Osteocyte (in vitro differentiated cells): ENCODE results near the gene GFY. TPM values are rescaled to one million over a fixed set of nuclear protein-coding genes. Genes with fewer than 3 reads are reported as not detected.
"Not testable (repeated sequence)": the region's sequence is repeated elsewhere in the genome, so short reads cannot be mapped to it uniquely, and the experiment has no call there.

Experiments used
- DNase-seq: peaks from one replicate; pipeline ENCODE4 v3.0.0; 2021; ENCODE audit warnings: mixed read lengths; ENCODE audit not compliant: unreplicated experiment; ENCODE audit errors: extremely low spot score
- H3K27ac Mint-ChIP-seq: one replicate; pipeline ENCODE4 v1.8.0; 2021; ENCODE audit warnings: mild to moderate bottlenecking, mixed read lengths; ENCODE audit not compliant: unreplicated experiment
- H3K27me3 Mint-ChIP-seq: one replicate; pipeline ENCODE4 v1.8.0; 2021; ENCODE audit warnings: mixed read lengths; ENCODE audit not compliant: unreplicated experiment
- H3K36me3 Mint-ChIP-seq: one replicate; pipeline ENCODE4 v1.8.0; 2021; ENCODE audit warnings: mixed read lengths; ENCODE audit not compliant: unreplicated experiment
- H3K4me1 Mint-ChIP-seq: one replicate; pipeline ENCODE4 v1.8.0; 2021; ENCODE audit warnings: mixed read lengths; ENCODE audit not compliant: unreplicated experiment
- H3K4me3 Mint-ChIP-seq: one replicate; pipeline ENCODE4 v1.8.0; 2021; ENCODE audit warnings: mild to moderate bottlenecking, moderate library complexity, mixed read lengths; ENCODE audit not compliant: unreplicated experiment
- H3K9me3 Mint-ChIP-seq: one replicate; pipeline ENCODE4 v1.8.0; 2021; ENCODE audit warnings: mixed read lengths; ENCODE audit not compliant: unreplicated experiment
- total RNA-seq: library from RNA; stranded (reverse); gene quantifications from 2 replicates; pipeline ENCODE4 v1.2.1, GENCODE V29; 2021
- TF ChIP-seq, protein P1 (sequence below): fragments of 200-600 bp; sonication (generic); IDR thresholded peaks from 2 replicates; pipeline ENCODE4 v1.5.0; 2021; ENCODE audit warnings: antibody characterized with exemption, mild to moderate bottlenecking, moderate library complexity

GFY gene
- total RNA-seq, 1 donor from 2014 or later, result not detected

DNA sequence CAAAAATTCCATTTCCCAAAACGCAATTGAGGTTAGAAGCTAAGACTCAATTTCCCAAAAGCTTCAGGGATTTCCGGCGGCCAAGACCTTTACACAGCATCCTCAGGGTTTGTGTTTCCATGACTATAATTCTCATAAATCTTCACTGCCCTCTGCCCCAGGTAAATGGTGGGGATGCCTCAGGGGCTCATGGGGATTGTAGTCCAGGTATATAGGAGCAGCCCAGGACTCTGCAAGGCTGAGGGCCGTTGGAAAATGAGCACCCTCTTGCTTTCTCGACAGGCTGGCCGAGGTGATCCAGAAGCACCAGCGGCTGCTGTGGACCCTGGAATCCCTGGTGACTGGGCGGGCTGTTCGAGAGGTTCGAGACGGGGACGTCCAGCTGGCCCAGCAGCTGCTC, 34.2 kb downstream of the GFY start:
- Mint-ChIP-seq H3K27me3 (no peaks in the 10 kb centered on the region), H3K9me3 (no peaks in the 10 kb centered on the region), H3K4me1 (no peaks in the 10 kb centered on the region), H3K27ac (no peak overlapping the region), H3K36me3 (no peaks in the 10 kb centered on the region), H3K4me3 (no peak overlapping the region)
- TF ChIP-seq, protein P1, sequence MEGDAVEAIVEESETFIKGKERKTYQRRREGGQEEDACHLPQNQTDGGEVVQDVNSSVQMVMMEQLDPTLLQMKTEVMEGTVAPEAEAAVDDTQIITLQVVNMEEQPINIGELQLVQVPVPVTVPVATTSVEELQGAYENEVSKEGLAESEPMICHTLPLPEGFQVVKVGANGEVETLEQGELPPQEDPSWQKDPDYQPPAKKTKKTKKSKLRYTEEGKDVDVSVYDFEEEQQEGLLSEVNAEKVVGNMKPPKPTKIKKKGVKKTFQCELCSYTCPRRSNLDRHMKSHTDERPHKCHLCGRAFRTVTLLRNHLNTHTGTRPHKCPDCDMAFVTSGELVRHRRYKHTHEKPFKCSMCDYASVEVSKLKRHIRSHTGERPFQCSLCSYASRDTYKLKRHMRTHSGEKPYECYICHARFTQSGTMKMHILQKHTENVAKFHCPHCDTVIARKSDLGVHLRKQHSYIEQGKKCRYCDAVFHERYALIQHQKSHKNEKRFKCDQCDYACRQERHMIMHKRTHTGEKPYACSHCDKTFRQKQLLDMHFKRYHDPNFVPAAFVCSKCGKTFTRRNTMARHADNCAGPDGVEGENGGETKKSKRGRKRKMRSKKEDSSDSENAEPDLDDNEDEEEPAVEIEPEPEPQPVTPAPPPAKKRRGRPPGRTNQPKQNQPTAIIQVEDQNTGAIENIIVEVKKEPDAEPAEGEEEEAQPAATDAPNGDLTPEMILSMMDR, result no peak
- no peak for DNase-seq

DNA sequence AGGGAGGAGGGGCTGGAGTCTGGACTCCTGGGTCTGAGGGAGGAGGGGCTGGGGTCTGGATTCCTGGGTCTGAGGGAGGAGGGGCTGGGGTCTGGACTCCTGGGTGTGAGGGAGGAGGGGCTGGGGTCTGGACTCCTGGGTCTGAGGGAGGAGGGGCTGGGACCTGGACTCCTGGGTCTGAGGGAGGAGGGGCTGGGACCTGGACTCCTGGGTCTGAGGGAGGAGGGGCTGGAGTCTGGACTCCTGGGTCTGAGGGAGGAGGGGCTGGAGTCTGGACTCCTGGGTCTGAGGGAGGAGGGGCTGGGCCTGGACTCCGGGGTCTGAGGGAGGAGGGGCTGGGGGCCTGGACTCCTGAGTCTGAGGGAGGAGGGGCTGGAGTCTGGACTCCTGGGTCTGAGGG, 35.9 kb downstream of the GFY start:
- H3K27me3 Mint-ChIP-seq, H3K4me1 Mint-ChIP-seq, H3K36me3 Mint-ChIP-seq, H3K27ac Mint-ChIP-seq, H3K9me3 Mint-ChIP-seq, H3K4me3 Mint-ChIP-seq, DNase-seq: not testable (repeated sequence)

DNA sequence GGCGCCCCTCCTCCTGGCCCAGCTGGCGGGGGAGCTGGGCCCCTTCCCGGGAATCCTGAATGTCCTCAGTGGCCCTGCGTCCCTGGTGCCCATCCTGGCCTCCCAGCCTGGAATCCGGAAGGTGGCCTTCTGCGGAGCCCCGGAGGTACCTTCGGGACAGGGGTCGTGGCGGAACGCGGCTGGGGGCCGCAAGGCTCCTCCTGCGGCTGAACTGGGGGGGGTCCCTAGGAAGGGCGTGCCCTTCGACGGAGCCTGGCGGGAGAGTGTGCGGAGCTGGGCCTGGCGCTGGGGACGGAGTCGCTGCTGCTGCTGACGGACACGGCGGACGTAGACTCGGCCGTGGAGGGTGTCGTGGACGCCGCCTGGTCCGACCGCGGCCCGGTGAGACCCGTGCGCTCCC, 36.5 kb downstream of the GFY start:
- H3K9me3 Mint-ChIP-seq, result no peaks in the 10 kb centered on the region
- TF ChIP-seq, protein P1, result no peak
- no peak overlapping the region for H3K27ac Mint-ChIP-seq
- no peak overlapping the region for H3K4me3 Mint-ChIP-seq
- no peaks in the 10 kb centered on the region for H3K4me1 Mint-ChIP-seq
- H3K27me3 Mint-ChIP-seq, result no peaks in the 10 kb centered on the region
- no peak for DNase-seq
- no peaks in the 10 kb centered on the region for H3K36me3 Mint-ChIP-seq

DNA sequence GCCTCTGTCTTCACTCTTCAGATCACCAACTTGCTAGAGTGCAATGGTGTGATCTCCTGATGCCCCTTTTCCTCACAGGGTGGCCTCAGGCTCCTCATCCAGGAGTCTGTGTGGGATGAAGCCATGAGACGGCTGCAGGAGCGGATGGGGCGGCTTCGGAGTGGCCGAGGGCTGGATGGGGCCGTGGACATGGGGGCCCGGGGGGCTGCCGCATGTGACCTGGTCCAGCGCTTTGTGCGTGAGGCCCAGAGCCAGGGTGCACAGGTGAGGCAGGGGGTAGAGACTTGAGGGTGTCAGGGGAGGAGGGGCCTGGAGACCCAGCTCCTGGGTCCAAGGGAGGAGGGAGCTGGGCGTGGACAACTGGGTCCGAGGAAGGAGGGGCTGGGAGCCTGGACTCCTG, 37.3 kb downstream of the GFY start:
- H3K4me1 Mint-ChIP-seq, result no peaks in the 10 kb centered on the region
- no peak for DNase-seq

DNA sequence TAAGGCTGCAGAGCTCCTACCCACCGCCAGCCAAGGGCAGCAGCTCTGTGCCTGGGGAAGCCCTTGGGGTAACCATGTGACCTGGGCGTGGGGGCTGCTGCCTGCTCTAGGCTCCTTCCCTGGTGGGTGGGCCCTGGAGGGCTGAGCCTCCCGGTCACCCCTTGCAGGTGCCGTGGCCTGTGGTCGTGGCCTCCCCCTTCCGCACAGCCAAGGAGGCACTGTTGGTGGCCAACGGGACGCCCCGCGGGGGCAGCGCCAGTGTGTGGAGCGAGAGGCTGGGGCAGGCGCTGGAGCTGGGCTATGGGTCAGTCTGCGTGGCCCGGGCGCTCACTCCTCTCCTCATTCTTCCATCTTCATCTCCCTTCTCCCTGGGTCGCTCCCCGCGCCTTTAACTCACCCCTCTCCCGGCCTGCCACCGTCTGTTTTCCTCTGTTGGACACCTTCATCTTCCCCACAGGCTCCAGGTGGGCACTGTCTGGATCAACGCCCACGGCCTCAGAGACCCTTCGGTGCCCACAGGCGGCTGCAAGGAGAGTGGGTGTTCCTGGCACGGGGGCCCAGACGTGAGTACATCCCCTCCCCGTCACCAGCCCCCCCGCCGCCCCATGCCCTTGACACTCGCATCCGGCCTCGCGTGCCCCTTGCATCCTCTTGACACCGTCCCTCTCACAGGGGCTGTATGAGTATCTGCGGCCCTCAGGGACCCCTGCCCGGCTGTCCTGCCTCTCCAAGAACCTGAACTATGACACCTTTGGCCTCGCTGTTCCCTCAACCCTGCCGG, 39.0 kb downstream of the GFY start:
- Mint-ChIP-seq H3K4me3 (no peak overlapping the region), H3K27me3 (no peaks in the 10 kb centered on the region), H3K4me1 (peaks cover 6% of the 10 kb centered on the region), H3K27ac (no peak overlapping the region), H3K36me3 (peaks cover 3% of the 10 kb centered on the region), H3K9me3 (no peaks in the 10 kb centered on the region)
- no peak for DNase-seq
- TF ChIP-seq, protein P1, result no peak

More for the DNA sequence above, 37.3 kb downstream of the GFY start:
- H3K36me3 Mint-ChIP-seq, result no peaks in the 10 kb centered on the region
- no peak overlapping the region for H3K27ac Mint-ChIP-seq
- TF ChIP-seq, protein P1, result no peak
- H3K9me3 Mint-ChIP-seq, result no peaks in the 10 kb centered on the region
- H3K4me3 Mint-ChIP-seq, result no peak overlapping the region
- no peaks in the 10 kb centered on the region for H3K27me3 Mint-ChIP-seq
